Trophoblast cell (in vitro differentiated cells and primary cell): Measurements from ENCODE around the gene ASTL.

Experiments used
- DNase-seq, 2 donors: peaks; one replicate each; pipeline ENCODE4 v3.0.0-alpha.2; 2016
- H2AFZ ChIP-seq: 2 replicates; pipeline ENCODE4 v1.6.1; 2013; ENCODE audit warnings: low read length, moderate library complexity, mild to moderate bottlenecking; ENCODE audit not compliant: insufficient read depth, poor library complexity
- H2AK5ac ChIP-seq: 2 replicates; pipeline ENCODE4 v1.6.1; 2013; ENCODE audit warnings: mild to moderate bottlenecking, low read length
- H2BK120ac ChIP-seq: 2 replicates; pipeline ENCODE4 v1.6.1; 2013; ENCODE audit warnings: low read length, mild to moderate bottlenecking, moderate library complexity; ENCODE audit not compliant: insufficient read depth, poor library complexity
- H2BK12ac ChIP-seq: 2 replicates; pipeline ENCODE4 v1.6.1; 2013; ENCODE audit warnings: mild to moderate bottlenecking, low read length, moderate library complexity
- H2BK5ac ChIP-seq: 2 replicates; pipeline ENCODE4 v1.6.1; 2013; ENCODE audit warnings: low read length, low read depth, moderate library complexity, mild to moderate bottlenecking; ENCODE audit not compliant: poor library complexity
- H3K14ac ChIP-seq: 2 replicates; pipeline ENCODE4 v1.6.1; 2013; ENCODE audit warnings: mild to moderate bottlenecking, low read length
- H3K18ac ChIP-seq: 2 replicates; pipeline ENCODE4 v1.6.1; 2013; ENCODE audit warnings: mild to moderate bottlenecking, low read length
- H3K23ac ChIP-seq: 2 replicates; pipeline ENCODE4 v1.6.1; 2013; ENCODE audit warnings: low read length
- H3K27ac ChIP-seq: 2 replicates; pipeline ENCODE4 v1.5.1; 2013; ENCODE audit warnings: low read depth, mild to moderate bottlenecking, inconsistent platforms, low read length, moderate library complexity
- H3K27me3 ChIP-seq: 2 replicates; pipeline ENCODE4 v1.6.1; 2013; ENCODE audit warnings: inconsistent platforms, mild to moderate bottlenecking, low read length, moderate library complexity; ENCODE audit not compliant: insufficient read depth
- H3K36me3 ChIP-seq, 2 experiments: 1 replicate in 1 of 2; 2 replicates in 1 of 2; pipeline ENCODE4 v1.6.1; 2013; ENCODE audit warnings: low read length in 2 of 2, mild to moderate bottlenecking in 2 of 2, moderate library complexity in 1 of 2; ENCODE audit not compliant: insufficient read depth in 2 of 2, control insufficient read depth in 1 of 2
- H3K4ac ChIP-seq: 2 replicates; pipeline ENCODE4 v1.6.1; 2013; ENCODE audit warnings: low read depth, mild to moderate bottlenecking, low read length, moderate library complexity
- H3K4me1 ChIP-seq, 2 experiments: 1 replicate in 1 of 2; 2 replicates in 1 of 2; pipeline ENCODE4 v1.6.1; 2013; ENCODE audit warnings: low read length in 2 of 2, mild to moderate bottlenecking in 2 of 2, moderate library complexity in 1 of 2; ENCODE audit not compliant: insufficient read depth in 2 of 2, control insufficient read depth in 1 of 2
- H3K4me2 ChIP-seq: 2 replicates; pipeline ENCODE4 v1.6.1; 2013; ENCODE audit warnings: inconsistent platforms, mild to moderate bottlenecking, low read length, moderate library complexity
- H3K4me3 ChIP-seq: 2 replicates; pipeline ENCODE4 v1.5.1; 2013; ENCODE audit warnings: mild to moderate bottlenecking, low read depth, low read length, inconsistent platforms
- H3K79me1 ChIP-seq: one replicate; pipeline ENCODE4 v1.6.1; 2013; ENCODE audit warnings: low read length
- H3K79me2 ChIP-seq: 2 replicates; pipeline ENCODE4 v1.6.1; 2013; ENCODE audit warnings: low read length, mild to moderate bottlenecking; ENCODE audit not compliant: control insufficient read depth, insufficient read depth, poor library complexity
- H3K9ac ChIP-seq: 2 replicates; pipeline ENCODE4 v1.6.1; 2013; ENCODE audit warnings: mild to moderate bottlenecking, low read length
- H3K9me3 ChIP-seq: 2 replicates; pipeline ENCODE4 v1.6.1; 2013; ENCODE audit warnings: low read depth, mild to moderate bottlenecking, control low read depth, inconsistent platforms, low read length; ENCODE audit not compliant: insufficient read depth
- H4K12ac ChIP-seq: 2 replicates; pipeline ENCODE4 v1.6.1; 2013; ENCODE audit warnings: low read depth, mild to moderate bottlenecking, low read length, moderate library complexity
- H4K8ac ChIP-seq: 2 replicates; pipeline ENCODE4 v1.6.1; 2013; ENCODE audit warnings: low read depth, mild to moderate bottlenecking, low read length, moderate library complexity
- H4K91ac ChIP-seq: one replicate; pipeline ENCODE4 v1.6.1; 2013; ENCODE audit warnings: low read depth, mild to moderate bottlenecking, low read length, moderate library complexity
- WGBS: extraction: QIAGEN DNeasy Blood & Tissue Kit; methylation state at CpG from one replicate; pipeline ENCODE4 v1.1.7; 2013; ENCODE audit warnings: missing lambda C conversion rate; ENCODE audit not compliant: insufficient read length, insufficient coverage; ENCODE audit errors: extremely low coverage; 5-methylcytosine and 5-hydroxymethylcytosine counted together

ASTL gene

GRCh38 chr2:96114903-96115581 lies 23.3 kb downstream of the ASTL start:
- H2AFZ ChIP-seq: no peak overlapping the region
- H3K9ac ChIP-seq: no peak overlapping the region
- no peak overlapping the region for H3K23ac ChIP-seq
- no peak overlapping the region for H2BK12ac ChIP-seq
- H4K91ac ChIP-seq: no peak overlapping the region
- peaks cover 6 to 11% of the 10 kb centered on the region in 2 experiments for H3K4me1 ChIP-seq
- H3K79me1 ChIP-seq: no peaks in the 10 kb centered on the region
- no peak for DNase-seq
- H4K8ac ChIP-seq: no peak overlapping the region
- H2BK5ac ChIP-seq: no peak overlapping the region
- H3K4ac ChIP-seq: no peak overlapping the region
- no peaks in the 10 kb centered on the region for H3K79me2 ChIP-seq
- no CpG with 5 or more reads among the region's 24 CpGs for WGBS
- no peak overlapping the region for H3K14ac ChIP-seq
- no peaks in the 10 kb centered on the region for H3K36me3 ChIP-seq
- H3K4me3 ChIP-seq: no peak overlapping the region
- no peak overlapping the region for H3K4me2 ChIP-seq
- no peak overlapping the region for H2AK5ac ChIP-seq
- no peak overlapping the region for H2BK120ac ChIP-seq
- no peak overlapping the region for H4K12ac ChIP-seq
- peaks cover 12% of the 10 kb centered on the region for H3K9me3 ChIP-seq
- peaks cover 5% of the 10 kb centered on the region for H3K27me3 ChIP-seq
- H3K27ac ChIP-seq: no peak overlapping the region
- no peak overlapping the region for H3K18ac ChIP-seq

- Histone ChIP-seq H3K4ac (no peak overlapping the region), H3K36me3 (no peaks in the 10 kb centered on the region), H3K18ac (no peak overlapping the region), H2BK12ac (no peak overlapping the region), H3K4me3 (no peak overlapping the region), H3K23ac (no peak overlapping the region), H3K14ac (no peak overlapping the region), H3K9me3 (peaks cover 12% of the 10 kb centered on the region), H2BK5ac (no peak overlapping the region), H3K79me2 (no peaks in the 10 kb centered on the region), H2AK5ac (no peak overlapping the region), H4K8ac (no peak overlapping the region), H4K12ac (no peak overlapping the region), H3K27ac (no peak overlapping the region), H2AFZ (no peak overlapping the region), H3K9ac (no peak overlapping the region), H3K79me1 (no peaks in the 10 kb centered on the region), H4K91ac (no peak overlapping the region), H2BK120ac (no peak overlapping the region), H3K4me2 (no peak overlapping the region), H3K27me3 (peaks cover 5% of the 10 kb centered on the region), H3K4me1 (peaks cover 6 to 11% of the 10 kb centered on the region in 2 experiments)
- DNase-seq: no peak
- no CpG with 5 or more reads among the region's 13 CpGs for WGBS
Observed at GRCh38 chr2:96114546-96114902, 23.8 kb downstream of the ASTL start.

GRCh38 chr2:96113951-96114350 lies 24.4 kb downstream of the ASTL start:
- Histone ChIP-seq H4K12ac (no peak overlapping the region), H3K9me3 (peaks cover 12% of the 10 kb centered on the region)

DNA sequence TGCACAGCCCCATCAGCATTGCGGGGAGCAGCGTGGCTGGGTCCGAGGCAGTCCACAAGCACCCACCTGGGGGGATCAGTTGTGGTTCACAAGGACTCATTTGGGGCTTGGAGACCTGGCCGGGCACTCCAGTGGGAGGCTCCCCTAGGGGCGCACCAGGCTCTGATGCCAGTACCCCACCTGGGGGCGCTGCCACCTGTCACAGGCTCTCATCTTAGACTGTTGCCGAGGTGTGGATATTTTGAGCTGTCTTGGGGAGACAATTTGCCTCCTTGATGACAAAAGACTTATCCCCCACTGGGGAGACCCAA lies 25.0 kb downstream of the ASTL start:
- no peak overlapping the region for H3K23ac ChIP-seq
- no CpG with 5 or more reads among the region's 7 CpGs for WGBS

More at GRCh38 chr2:96113951-96114350, 24.4 kb downstream of the ASTL start:
- no peak overlapping the region for H2AFZ ChIP-seq
- H2AK5ac ChIP-seq: no peak overlapping the region
- H3K79me2 ChIP-seq: no peaks in the 10 kb centered on the region
- H3K4me1 ChIP-seq: peaks cover 7 to 11% of the 10 kb centered on the region in 2 experiments
- H3K4ac ChIP-seq: no peak overlapping the region
- no CpG with 5 or more reads among the region's 17 CpGs for WGBS
- no peak overlapping the region for H2BK120ac ChIP-seq
- no peak overlapping the region for H3K27ac ChIP-seq
- peaks cover 1% of the 10 kb centered on the region for H3K79me1 ChIP-seq
- H3K4me3 ChIP-seq: no peak overlapping the region
- H3K4me2 ChIP-seq: no peak overlapping the region
- no peak overlapping the region for H4K8ac ChIP-seq
- no peak overlapping the region for H3K18ac ChIP-seq
- peaks cover 5% of the 10 kb centered on the region for H3K27me3 ChIP-seq
- no peak overlapping the region for H4K91ac ChIP-seq
- no peaks in the 10 kb centered on the region for H3K36me3 ChIP-seq
- DNase-seq: no peak
- no peak overlapping the region for H2BK12ac ChIP-seq
- H3K23ac ChIP-seq: no peak overlapping the region
- H3K14ac ChIP-seq: no peak overlapping the region
- H2BK5ac ChIP-seq: no peak overlapping the region
- no peak overlapping the region for H3K9ac ChIP-seq

More for the DNA sequence above, 25.0 kb downstream of the ASTL start:
- H2BK12ac ChIP-seq: no peak overlapping the region
- H3K9me3 ChIP-seq: peaks cover 12% of the 10 kb centered on the region
- H4K8ac ChIP-seq: no peak overlapping the region
- H3K14ac ChIP-seq: no peak overlapping the region
- no peaks in the 10 kb centered on the region for H3K36me3 ChIP-seq
- H3K27me3 ChIP-seq: peaks cover 5% of the 10 kb centered on the region
- H3K4me3 ChIP-seq: no peak overlapping the region
- H3K79me1 ChIP-seq: peaks cover 5% of the 10 kb centered on the region
- H4K12ac ChIP-seq: no peak overlapping the region
- H4K91ac ChIP-seq: no peak overlapping the region
- no peak for DNase-seq
- no peak overlapping the region for H3K27ac ChIP-seq
- no peak overlapping the region for H2BK120ac ChIP-seq
- H3K4me2 ChIP-seq: no peak overlapping the region
- no peak overlapping the region for H2BK5ac ChIP-seq
- H3K79me2 ChIP-seq: no peaks in the 10 kb centered on the region
- H3K9ac ChIP-seq: no peak overlapping the region
- peaks cover 13 to 18% of the 10 kb centered on the region in 2 experiments for H3K4me1 ChIP-seq
- H3K18ac ChIP-seq: no peak overlapping the region
- H2AFZ ChIP-seq: no peak overlapping the region
- no peak overlapping the region for H3K4ac ChIP-seq
- H2AK5ac ChIP-seq: no peak overlapping the region
